Transverse colon (tissue), 4 donors: Measurements from ENCODE around the gene SHC2. TPM values are rescaled to one million over a fixed set of nuclear protein-coding genes. Genes with fewer than 3 reads are reported as not detected.
"Not testable (repeated sequence)": the region's sequence is repeated elsewhere in the genome, so short reads cannot be mapped to it uniquely, and the experiment has no call there.

Source experiments
- DNase-seq: peaks from one replicate; pipeline ENCODE4 v3.0.0-alpha.2; 2019
- H3K27ac ChIP-seq, 4 donors: fragments of 200-600 bp; sonication (generic); 2 replicates each; pipeline ENCODE4 v1.5.1; 2016 to 2018; ENCODE audit warnings: inconsistent platforms in 4 of 4
- H3K27me3 ChIP-seq: fragments of 200-600 bp; sonication (generic); 2 replicates; pipeline ENCODE4 v1.5.1; 2017; ENCODE audit warnings: inconsistent platforms
- H3K36me3 ChIP-seq, 4 donors: fragments of 200-600 bp; sonication (generic); 2 replicates each; pipeline ENCODE4 v1.5.1; 2017 to 2019; ENCODE audit warnings: inconsistent platforms in 4 of 4
- H3K4me1 ChIP-seq, 4 donors: fragments of 200-600 bp; sonication (generic); 2 replicates each; pipeline ENCODE4 v1.5.1; 2017 to 2020; ENCODE audit warnings: inconsistent platforms in 4 of 4
- H3K4me3 ChIP-seq, 4 donors: fragments of 200-600 bp; sonication (generic); 1 replicate in 1 of 4; 2 replicates in 3 of 4; pipeline versions ENCODE4 v1.5.1 to v1.6.1; 2017 to 2019; ENCODE audit warnings: inconsistent platforms in 4 of 4
- H3K9me3 ChIP-seq, 2 donors: fragments of 200-600 bp; sonication (generic); 2 replicates each; pipeline ENCODE4 v1.5.1; 2017 to 2019; ENCODE audit warnings: inconsistent platforms in 2 of 2
- EP300 ChIP-seq: sonication (generic); formaldehyde crosslinking; IDR thresholded peaks from one replicate; pipeline ENCODE4 v1.6.1; 2017; ENCODE audit warnings: antibody characterized with exemption, low read depth
- POLR2A ChIP-seq: fragments of 450-650 bp; IDR thresholded peaks from one replicate; pipeline ENCODE4 v1.6.1; 2016; ENCODE audit warnings: antibody characterized with exemption, mild to moderate bottlenecking, moderate library complexity
- POLR2AphosphoS5 ChIP-seq, 3 donors: sonication (generic); formaldehyde crosslinking; IDR thresholded peaks; one replicate each; pipeline ENCODE4 v1.6.1; 2016; ENCODE audit warnings: antibody characterized with exemption in 3 of 3
- WGBS, 2 donors: methylation state at CpG; one replicate each; pipeline ENCODE4 v1.1.5; 2018; ENCODE audit warnings: low coverage in 1 of 2; 5-methylcytosine and 5-hydroxymethylcytosine counted together
- in situ Hi-C, 4 donors: fragments of 200-750 bp; cut with MboI; loops; one replicate each; pipeline versions ENCODE4 v1.15.0 to v1.15.1; 2017; ENCODE audit warnings: low sequenced_read_pairs in 3 of 4, low pct_ligation_motif_present in 1 of 4, low pct_unique_long_range_greater_than_20kb in 1 of 4
- intact Hi-C: fragments of 100-400 bp; cut with DNase I; formaldehyde crosslinking; loops from one replicate; pipeline ENCODE4 v1.15.1; 2023; ENCODE audit warnings: low total_unique reads
- total RNA-seq, 4 donors: library from RNA; depleted of rRNA; stranded (reverse); fragments of >200 nt; gene quantifications; one replicate each; pipeline ENCODE4 v1.1.0, GENCODE V29; 2016
- TF ChIP-seq, protein P1 (sequence below), 5 experiments: fragments of 200-600 bp in 3 of 5; fragments of 450-650 bp in 2 of 5; sonication (generic) in 3 of 5; IDR thresholded peaks; 1 replicate in 2 of 5; 2 replicates in 3 of 5; pipeline ENCODE4 v1.5.1; 2016 to 2017; ENCODE audit warnings: antibody characterized with exemption in 5 of 5, inconsistent platforms in 3 of 5, mild to moderate bottlenecking in 2 of 5, moderate library complexity in 1 of 5

Gene SHC2
- total RNA-seq, 4 donors from 2014 or later, result 6.3 to 30.3 (median 11.1) TPM

DNA sequence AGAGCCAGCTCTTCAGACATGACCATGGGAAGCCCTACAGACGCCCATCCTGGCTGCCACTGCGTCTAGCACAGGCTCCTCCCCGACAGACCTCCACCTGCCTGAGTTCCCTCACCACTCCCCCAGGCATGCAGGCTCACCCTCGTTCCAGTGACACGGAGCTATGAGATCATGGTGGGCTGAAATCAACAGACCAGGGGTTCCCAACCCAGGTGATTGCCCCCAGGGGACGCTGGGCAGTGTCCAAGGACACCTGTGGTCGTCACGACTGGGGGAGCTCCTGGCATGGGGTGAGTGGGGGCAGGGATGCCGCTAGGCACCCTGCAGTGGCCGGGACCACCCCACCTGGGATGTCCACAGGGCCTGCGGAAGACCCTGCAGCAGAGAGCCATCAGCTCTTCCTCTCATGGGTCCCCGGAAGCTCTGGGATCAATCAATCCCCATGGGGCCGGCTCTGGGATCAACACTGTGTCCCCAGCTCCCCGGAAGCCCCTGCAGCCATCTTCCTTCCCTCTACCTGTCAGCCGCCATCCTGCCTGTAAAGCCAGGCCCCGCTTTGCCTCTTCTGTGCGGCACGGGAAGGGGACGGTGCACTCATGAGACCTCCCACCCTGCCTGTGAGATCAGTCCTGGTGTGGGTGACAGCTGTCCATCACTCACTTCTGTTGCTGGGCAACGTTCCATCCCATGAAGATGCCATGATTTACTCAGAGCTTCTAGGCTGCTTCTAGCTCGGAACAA is 22.7 kb upstream of the SHC2 start:
- no peak overlapping the region for H3K27ac ChIP-seq
- in situ Hi-C loops (no loop called here), intact Hi-C loops (loop anchor here (10.0 kb wide), 1 partner anchor 109 kb away; a partner anchor contains a TSS)
- H3K9me3 ChIP-seq, result no peaks in the 10 kb centered on the region
- peaks cover 0 to 8% (median 4%) of the 10 kb centered on the region in 4 donors for H3K4me1 ChIP-seq
- H3K27me3 ChIP-seq, result peaks cover 23% of the 10 kb centered on the region
- WGBS, 2 donors, result 67 to 74% methylated on average over 6 to 21 of the region's 21 CpGs
- TF ChIP-seq EP300 (no peak), POLR2A (no peak), POLR2AphosphoS5 (IDR thresholded peaks at IDR 0.05) (no peak)
- TF ChIP-seq, protein P1, sequence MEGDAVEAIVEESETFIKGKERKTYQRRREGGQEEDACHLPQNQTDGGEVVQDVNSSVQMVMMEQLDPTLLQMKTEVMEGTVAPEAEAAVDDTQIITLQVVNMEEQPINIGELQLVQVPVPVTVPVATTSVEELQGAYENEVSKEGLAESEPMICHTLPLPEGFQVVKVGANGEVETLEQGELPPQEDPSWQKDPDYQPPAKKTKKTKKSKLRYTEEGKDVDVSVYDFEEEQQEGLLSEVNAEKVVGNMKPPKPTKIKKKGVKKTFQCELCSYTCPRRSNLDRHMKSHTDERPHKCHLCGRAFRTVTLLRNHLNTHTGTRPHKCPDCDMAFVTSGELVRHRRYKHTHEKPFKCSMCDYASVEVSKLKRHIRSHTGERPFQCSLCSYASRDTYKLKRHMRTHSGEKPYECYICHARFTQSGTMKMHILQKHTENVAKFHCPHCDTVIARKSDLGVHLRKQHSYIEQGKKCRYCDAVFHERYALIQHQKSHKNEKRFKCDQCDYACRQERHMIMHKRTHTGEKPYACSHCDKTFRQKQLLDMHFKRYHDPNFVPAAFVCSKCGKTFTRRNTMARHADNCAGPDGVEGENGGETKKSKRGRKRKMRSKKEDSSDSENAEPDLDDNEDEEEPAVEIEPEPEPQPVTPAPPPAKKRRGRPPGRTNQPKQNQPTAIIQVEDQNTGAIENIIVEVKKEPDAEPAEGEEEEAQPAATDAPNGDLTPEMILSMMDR (IDR thresholded peaks at IDR 0.05), result no peak
- no peak for DNase-seq
- no peak overlapping the region for H3K4me3 ChIP-seq
- H3K36me3 ChIP-seq, result no peaks in the 10 kb centered on the region

DNA sequence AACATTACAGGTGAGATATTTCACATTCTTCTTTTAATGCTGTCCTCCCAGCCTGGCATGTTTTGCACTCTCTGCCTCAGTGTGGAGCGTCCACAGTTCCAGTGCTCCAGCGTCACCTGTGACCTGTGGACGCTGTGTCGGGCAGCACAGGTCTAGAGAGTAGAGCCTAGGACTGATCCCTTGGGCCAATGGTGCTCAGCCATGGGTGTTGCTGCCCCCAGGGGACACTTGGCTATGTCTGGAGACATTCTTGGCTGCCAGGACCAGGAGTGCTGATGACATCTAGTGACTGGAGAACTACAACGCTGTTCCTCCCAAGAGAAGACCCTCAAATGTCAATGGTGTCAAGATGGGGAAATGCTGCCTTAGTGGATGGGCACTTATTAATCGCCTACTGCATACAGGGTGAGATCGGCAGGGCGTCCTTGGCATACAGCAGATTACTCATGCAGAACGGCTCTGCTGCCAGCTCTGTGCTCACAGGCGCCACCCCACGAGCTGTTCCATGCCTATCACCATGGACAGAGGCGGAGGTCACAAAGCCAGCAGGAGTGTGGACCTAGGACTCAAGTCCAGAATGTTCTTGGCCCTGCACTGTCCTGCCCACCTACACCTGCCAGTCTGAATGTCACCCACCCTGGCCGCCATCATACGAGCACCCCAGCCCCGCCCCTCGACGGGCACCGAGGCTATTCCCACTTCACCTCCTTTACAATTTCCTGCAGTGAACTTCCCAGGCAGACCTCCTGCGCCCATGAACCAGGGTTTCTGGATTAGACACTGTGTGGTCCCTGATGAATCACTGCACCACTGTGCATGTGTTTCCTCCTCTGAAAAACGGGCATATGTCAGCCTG is 21.6 kb upstream of the SHC2 start:
- DNase-seq, result no peak
- Histone ChIP-seq H3K27me3 (peaks cover 23% of the 10 kb centered on the region), H3K36me3 (no peaks in the 10 kb centered on the region), H3K9me3 (no peaks in the 10 kb centered on the region), H3K4me1 (peaks cover 0 to 4% (median 2%) of the 10 kb centered on the region in 4 donors), H3K27ac (no peak overlapping the region), H3K4me3 (no peak overlapping the region)
- 57 to 100% methylated on average over 4 to 20 of the region's 20 CpGs for WGBS, 2 donors
- in situ Hi-C loops, result no loop called here
- intact Hi-C loops, result loop anchor here (10.0 kb wide), 1 partner anchor 108 kb away; a partner anchor contains a TSS
- no peak for TF ChIP-seq POLR2A
- TF ChIP-seq POLR2AphosphoS5 (IDR thresholded peaks at IDR 0.05), result no peak
- TF ChIP-seq, protein P1 (IDR thresholded peaks at IDR 0.05), result no peak
- no peak for TF ChIP-seq EP300

DNA sequence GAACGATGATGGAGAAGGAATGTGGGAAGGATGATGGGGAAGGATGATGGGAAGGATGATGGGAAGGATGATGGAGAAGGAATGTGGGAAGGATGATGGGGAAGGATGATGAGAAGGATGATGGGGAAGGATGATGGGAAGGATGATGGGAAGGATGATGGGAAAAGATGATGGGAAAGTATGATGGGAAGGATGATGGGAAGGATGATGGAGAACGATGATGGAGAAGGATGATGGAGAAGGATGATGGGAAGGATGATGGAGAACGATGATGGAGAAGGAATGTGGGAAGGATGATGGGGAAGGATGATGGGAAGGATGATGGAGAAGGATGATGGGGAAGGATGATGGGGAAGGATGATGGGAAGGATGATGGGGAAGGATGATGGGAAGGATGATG is 20.3 kb upstream of the SHC2 start:
- H3K4me3 ChIP-seq, DNase-seq, H3K27ac ChIP-seq, H3K36me3 ChIP-seq, H3K9me3 ChIP-seq, H3K4me1 ChIP-seq, in situ Hi-C loops: not testable (repeated sequence)
- intact Hi-C loops, result loop anchor here (10.0 kb wide), 1 partner anchor 106 kb away; a partner anchor contains a TSS
- H3K27me3 ChIP-seq, result peaks cover 19% of the 10 kb centered on the region
- 96 to 100% methylated on average over 2 to 3 of the region's 3 CpGs for WGBS, 2 donors

DNA sequence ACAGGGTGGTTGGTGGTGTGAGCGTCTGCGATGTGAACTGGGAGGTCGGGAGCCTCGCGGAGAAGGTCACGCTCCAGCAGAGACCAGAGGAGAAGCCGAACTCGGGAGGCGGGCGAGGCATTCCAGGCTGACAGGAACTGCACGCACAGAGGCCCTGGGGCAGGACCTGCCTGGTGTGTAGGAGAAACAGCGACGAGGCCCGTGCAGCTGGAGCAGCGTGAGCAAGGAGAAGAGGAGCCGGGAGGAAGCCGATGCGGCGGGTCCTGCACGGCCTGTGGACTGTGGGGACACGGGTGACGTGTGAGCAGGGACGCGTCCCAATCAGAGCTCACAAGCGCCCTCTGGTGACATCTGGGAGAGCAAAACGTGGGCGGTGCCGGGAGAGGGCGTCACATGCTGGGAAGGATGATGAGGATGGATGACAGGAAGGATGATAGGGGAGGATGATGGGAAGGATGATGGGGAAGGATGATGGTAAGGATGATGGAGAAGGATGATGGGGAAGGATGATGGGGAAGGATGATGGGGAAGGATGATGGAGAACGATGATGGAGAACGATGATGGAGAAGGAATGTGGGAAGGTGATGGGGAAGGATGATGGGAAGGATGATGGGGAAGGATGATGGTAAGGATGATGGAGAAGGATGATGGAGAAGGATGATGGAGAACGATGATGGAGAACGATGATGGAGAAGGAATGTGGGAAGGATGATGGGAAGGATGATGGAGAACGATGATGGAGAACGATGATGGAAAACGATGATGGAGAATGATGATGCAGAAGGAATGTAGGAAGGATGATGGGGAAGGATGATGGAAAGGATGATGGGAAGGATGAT is 19.4 kb upstream of the SHC2 start:
- Histone ChIP-seq H3K4me3 (peak overlapping the region in 1 of 4 donors; percentile 33), H3K27me3 (peaks cover 10% of the 10 kb centered on the region), H3K36me3 (no peaks in the 10 kb centered on the region), H3K27ac (no peak overlapping the region), H3K9me3 (no peaks in the 10 kb centered on the region), H3K4me1 (peaks cover 0 to 4% (median 2%) of the 10 kb centered on the region in 4 donors)
- TF ChIP-seq POLR2A (no peak), EP300 (peak; percentile 32), POLR2AphosphoS5 (IDR thresholded peaks at IDR 0.05) (peak in 2 of 3 donors; percentile 13 to 38)
- TF ChIP-seq, protein P1 (IDR thresholded peaks at IDR 0.05), result peak; percentile 48 to 69 (median 53)
- DNase-seq, result peak; percentile 77
- intact Hi-C loops (loop anchor here (10.0 kb wide), 1 partner anchor 105 kb away; a partner anchor contains a TSS), in situ Hi-C loops (no loop called here)
- 41 to 75% methylated on average over 8 to 36 of the region's 36 CpGs for WGBS, 2 donors
